Measurements from ENCODE around the gene SCN11A.
"Not testable (repeated sequence)": the region's sequence is repeated elsewhere in the genome, so short reads cannot be mapped to it uniquely, and the experiment has no call there.

Gene SCN11A

GRCh38 chr3:39068556-39068955 is 16.8 kb upstream of the SCN11A start:
- H3K27ac ChIP-seq: no peak overlapping the region

DNA sequence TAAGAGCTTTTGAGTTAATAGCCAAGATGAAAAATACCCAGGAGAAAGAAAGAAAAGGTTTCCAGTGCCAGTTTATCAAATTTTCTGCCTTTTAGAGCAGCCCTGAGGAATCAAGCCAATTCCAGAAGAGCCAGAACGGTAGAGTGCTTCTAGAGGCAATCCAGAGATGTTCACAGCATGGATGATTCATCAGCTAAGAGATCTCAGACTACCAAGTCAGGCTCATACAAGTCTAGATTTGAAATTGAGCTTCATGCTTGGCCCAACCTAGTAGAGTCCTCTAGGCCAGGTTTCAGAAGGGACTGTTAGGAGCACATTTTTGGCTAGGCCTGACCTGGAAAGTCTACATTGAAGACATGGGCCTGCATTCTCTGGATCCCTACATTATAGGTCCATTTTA is 15.5 kb upstream of the SCN11A start:
- Histone ChIP-seq H3K4me3 (no peak overlapping the region), H3K27ac (no peak overlapping the region)

More at GRCh38 chr3:39068556-39068955, 16.8 kb upstream of the SCN11A start:
- H3K4me3 ChIP-seq: no peak overlapping the region

- H3K4me3 ChIP-seq: no peak overlapping the region
- H3K27ac ChIP-seq: no peak overlapping the region
Measured at GRCh38 chr3:39065197-39065596, 13.5 kb upstream of the SCN11A start.

DNA sequence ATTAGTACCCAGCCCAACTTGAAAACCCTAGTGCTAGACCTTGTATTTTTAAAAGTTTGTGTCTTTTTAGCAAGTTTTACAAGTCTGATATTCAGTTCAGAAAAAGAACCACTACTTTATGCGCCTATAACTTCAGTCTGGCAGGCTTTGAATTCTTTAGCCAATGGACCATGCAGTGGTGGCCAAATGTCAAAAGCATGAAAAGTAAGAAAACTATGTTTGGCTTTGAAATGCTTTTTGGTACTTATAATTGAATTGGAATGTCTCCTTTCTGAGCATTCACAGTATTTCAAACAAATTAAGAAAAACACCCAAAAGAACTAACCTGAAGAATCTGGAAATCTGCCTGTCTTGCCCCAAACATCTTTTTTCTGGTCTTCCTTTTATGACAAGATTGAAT is 12.9 kb upstream of the SCN11A start:
- no peak overlapping the region for H3K4me3 ChIP-seq
- H3K27ac ChIP-seq: no peak overlapping the region

DNA sequence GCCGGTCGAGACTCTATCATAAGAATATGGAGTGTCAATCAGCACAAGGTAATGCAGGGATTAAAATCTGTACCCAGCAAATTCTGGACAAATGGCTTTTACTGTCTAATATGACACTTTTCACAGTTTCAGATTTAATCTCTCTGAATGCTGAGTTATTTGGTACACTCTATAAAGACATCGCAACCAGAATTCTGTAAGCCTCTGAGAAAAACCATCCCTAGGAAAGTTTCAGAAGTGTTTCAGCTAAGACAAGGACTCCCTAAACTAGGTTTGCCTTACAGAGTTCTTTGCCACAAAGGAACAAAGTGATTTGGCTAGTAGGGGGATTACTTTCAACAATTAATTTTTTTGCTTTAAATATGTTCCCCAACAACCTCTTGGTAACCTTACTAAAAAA is 11.4 kb upstream of the SCN11A start:
- Histone ChIP-seq H3K27ac (no peak overlapping the region), H3K4me3 (no peak overlapping the region)

DNA sequence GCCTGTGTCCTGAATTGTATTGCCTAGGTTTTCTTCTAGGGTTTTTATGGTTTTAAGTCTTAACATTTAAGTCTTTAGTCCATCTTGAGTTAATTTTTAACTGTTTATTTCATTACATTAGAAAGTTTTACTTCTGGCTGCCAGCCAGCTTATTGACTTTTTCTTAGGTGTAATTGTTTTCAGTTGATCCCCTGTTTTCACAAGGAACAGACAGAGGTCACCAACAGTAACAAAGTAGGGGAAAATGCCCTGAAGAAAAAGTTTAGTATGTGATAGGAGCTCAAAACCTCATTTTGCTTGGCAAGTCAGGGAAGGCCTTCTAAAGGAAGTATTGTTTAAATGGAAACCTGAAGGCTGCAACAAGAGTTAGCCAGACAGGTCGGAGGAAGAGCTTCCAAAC is 10.4 kb upstream of the SCN11A start:
- Histone ChIP-seq H3K27ac (no peak overlapping the region), H3K4me3 (no peak overlapping the region)

- H3K4me3 ChIP-seq, H3K27ac ChIP-seq: not testable (repeated sequence)
Measured at GRCh38 chr3:39061228-39061627, 9.5 kb upstream of the SCN11A start.

DNA sequence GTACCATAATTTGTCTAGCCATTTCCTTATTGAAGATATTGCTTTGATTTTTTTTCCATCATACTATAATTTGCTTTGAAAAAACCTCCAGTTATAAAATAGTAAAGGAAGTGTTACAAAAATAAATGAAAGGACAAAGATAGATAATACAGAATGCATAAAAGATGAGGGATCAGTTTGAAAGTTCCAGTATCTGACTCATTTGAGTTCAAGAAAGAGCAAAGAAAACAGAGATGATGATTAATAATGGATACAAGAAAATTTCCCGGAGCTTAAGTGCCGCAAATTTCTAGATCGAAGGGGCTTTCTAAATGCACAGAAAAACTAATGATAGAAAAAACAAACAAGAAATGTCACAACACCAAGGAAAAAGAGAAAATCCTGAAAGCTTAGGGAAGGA is 4.4 kb upstream of the SCN11A start:
- Histone ChIP-seq H3K27ac (no peak overlapping the region), H3K4me3 (no peak overlapping the region)

- Histone ChIP-seq H3K4me3 (no peak overlapping the region), H3K27ac (no peak overlapping the region)
Measured at GRCh38 chr3:39053696-39054095, 2.0 kb upstream of the SCN11A start.

- H3K4me3 ChIP-seq: peak overlapping the region; percentile 73 to 100 (median 97)
- peak overlapping the region in 19 of 21 experiments; percentile 80 to 98 (median 93) for H3K27ac ChIP-seq
Measured at GRCh38 chr3:39052583-39052982, 839 bp upstream of the SCN11A start.

DNA sequence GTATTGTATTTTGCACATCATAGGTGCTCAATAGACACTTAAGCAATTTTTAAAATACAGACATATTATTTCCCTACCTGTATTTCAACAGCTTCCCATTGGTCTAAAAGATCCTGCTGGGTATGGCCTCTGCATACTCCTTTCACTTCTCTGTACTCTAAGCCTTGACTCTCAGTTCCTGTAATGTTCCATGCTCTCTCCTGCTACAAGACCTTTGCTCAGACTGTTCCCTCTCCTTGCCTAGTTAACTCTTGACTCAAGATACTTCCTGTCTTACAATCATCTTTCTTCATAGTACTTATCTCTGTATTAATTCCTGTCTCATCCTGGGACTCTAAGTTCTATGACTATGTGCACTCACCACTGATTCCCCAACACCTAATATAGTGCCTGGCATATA is 1.7 kb downstream of the SCN11A start:
- Histone ChIP-seq H3K4me3 (no peak overlapping the region), H3K27ac (peak overlapping the region in 1 of 21 experiments; percentile 7)

DNA sequence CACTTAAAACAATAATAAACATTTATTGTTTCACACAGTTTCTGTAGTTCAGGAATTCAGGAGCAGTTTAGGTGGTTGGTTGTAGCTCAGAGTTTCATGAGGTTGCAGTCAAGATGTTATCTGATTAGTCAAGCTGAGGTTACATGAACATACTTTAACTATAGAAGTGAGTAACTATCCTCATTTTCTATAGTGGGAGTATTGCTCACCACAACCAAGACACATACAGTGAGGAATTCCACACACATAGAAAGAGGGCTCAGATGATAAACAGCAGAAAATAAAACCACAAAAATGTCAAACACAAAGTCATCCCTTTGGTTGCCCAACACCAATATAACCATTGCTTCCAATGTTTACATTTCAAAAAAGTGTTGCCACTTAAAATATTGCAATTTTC is 13.6 kb downstream of the SCN11A start:
- no peak overlapping the region for H3K27ac ChIP-seq
- H3K4me3 ChIP-seq: no peak overlapping the region

- Histone ChIP-seq H3K27ac (no peak overlapping the region), H3K4me3 (no peak overlapping the region)
Measured at GRCh38 chr3:39029556-39029955, 22.2 kb downstream of the SCN11A start.

- Histone ChIP-seq H3K4me3 (no peak overlapping the region), H3K27ac (no peak overlapping the region)
Measured at GRCh38 chr3:39028546-39028945, 23.2 kb downstream of the SCN11A start.

GRCh38 chr3:39025222-39025970 is 26.3 kb downstream of the SCN11A start:
- H3K27ac ChIP-seq: no peak overlapping the region
- no peak overlapping the region for H3K4me3 ChIP-seq

- Histone ChIP-seq H3K27ac (peak overlapping the region in 1 of 21 experiments; percentile 7), H3K4me3 (no peak overlapping the region)
Measured at GRCh38 chr3:39024497-39024896, 27.2 kb downstream of the SCN11A start.

DNA sequence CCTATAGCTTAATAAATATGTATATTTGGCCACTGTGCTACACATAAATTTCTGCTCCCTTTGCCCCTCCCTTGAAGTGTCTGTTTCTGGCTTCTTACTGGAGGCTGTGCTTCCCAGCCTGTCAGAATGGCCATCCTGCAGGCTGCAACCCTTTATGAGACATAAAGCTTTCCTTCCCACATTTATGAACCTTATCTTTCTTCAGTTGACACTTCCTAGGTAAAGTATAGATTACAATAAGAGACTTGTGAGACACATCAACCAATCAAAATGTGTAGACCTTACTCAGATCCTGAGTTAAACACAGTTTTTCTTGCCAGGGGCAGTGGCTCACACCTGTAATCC is 29.5 kb downstream of the SCN11A start:
- no peak overlapping the region for H3K4me3 ChIP-seq

DNA sequence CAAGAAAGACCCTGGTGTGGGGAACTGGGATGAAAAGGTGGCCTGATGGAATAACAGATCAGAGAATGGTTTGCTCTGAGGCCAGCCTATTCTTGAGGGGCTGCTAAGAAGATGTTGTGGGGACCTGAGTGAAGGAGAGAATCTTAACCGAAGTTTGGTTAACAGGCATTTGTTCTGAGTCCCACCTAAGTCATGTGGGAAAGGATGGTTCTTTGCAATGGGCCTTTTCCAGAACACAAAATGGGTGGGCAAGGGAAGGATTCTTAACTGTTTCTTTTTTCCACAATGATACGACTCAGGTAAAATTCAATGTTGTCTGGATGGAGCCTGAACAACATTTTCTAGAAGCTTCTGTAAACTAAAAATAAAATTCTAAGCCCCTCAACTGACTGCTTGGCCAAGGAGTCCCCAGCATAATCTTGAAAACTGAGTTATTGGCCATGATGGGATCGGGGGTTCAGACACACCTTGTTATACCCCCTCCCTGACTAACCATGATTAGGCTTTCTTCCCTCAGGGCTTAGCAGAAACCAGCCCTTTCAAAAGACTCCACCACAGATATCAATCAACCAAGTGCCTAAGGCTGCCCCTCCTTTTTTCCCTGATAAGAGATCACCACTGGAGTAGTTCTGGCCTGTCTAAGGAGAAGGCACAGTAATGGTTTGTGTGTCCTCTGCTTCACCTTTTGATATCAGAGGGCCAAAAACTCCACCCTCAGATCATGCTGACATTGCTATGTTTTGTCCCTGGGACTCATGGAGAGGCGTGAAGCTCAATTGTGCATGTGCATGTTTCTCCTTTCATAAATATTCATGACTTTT is 30.1 kb downstream of the SCN11A start:
- no peak overlapping the region for H3K27ac ChIP-seq
- H3K4me3 ChIP-seq: no peak overlapping the region

More for the DNA sequence above, 29.5 kb downstream of the SCN11A start:
- H3K27ac ChIP-seq: no peak overlapping the region

- Histone ChIP-seq H3K4me3 (no peak overlapping the region), H3K27ac (no peak overlapping the region)
Measured at GRCh38 chr3:39021029-39021428, 30.7 kb downstream of the SCN11A start.

DNA sequence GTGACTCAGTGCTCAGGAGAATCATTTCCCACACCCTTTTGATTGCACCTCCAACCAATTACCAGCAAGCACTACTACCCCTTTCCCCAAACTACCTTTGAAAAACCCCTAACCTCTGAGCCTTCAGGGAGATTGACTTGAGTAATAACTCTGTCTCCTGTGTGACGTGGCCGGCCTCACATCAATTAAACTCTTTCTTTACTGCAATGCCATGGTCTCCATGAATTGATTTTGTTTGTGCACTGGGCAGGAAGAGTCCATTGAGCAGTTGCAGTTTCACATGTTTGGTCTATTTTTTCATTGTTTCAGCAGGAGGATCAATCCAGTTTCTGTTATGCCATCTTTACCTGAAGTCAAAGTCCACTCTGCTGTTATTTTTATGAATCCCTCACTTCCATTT is 32.4 kb downstream of the SCN11A start:
- no peak overlapping the region for H3K27ac ChIP-seq
- H3K4me3 ChIP-seq: no peak overlapping the region

DNA sequence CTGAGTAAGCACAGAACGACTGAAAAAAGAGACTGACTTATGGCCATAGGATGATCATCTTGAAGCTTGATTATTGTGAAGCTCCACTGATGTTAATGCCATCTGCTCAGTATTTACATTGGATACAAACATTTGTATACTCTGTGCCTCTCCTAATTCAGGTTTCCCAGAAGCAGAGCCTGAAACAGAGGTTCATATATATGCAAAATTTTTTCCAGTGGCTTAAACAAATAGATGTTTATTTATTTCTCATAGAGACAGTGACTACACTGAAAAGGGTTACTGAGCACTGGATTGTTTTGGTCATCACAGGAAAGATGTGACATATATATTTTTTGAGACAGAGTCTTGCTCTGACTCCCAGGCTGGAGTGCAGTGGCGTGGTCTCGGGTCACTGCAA is 36.3 kb downstream of the SCN11A start:
- Histone ChIP-seq H3K27ac (no peak overlapping the region), H3K4me3 (no peak overlapping the region)

All from skin epidermis (tissue), 12 donors.